Measurements from ENCODE around the gene MYO5A.

DNA sequence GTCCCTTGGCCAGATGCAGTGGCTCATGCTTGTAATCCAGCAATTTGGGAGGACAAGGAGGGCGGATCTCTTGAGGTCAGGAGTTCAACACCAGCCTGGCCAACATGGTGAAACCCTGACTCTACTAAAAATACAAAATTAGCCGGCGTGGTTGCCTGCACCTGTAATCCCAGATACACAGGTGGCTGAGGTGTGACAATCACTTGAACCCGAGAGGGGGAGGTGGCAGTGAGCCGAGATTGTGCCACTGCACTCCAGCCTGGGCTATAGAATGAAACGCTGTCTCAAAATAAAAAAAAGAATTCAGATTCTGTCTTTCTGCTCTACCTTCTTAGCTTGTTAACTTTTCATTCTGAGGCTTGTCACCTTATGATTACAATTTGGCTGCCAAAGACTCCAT lies 22.1 kb downstream of the MYO5A start:
- no peak for TF ChIP-seq EZH2 (IDR thresholded peaks at IDR 0.05; ENCODE audit: low read length, missing control alignments)
- TF ChIP-seq, protein P1, sequence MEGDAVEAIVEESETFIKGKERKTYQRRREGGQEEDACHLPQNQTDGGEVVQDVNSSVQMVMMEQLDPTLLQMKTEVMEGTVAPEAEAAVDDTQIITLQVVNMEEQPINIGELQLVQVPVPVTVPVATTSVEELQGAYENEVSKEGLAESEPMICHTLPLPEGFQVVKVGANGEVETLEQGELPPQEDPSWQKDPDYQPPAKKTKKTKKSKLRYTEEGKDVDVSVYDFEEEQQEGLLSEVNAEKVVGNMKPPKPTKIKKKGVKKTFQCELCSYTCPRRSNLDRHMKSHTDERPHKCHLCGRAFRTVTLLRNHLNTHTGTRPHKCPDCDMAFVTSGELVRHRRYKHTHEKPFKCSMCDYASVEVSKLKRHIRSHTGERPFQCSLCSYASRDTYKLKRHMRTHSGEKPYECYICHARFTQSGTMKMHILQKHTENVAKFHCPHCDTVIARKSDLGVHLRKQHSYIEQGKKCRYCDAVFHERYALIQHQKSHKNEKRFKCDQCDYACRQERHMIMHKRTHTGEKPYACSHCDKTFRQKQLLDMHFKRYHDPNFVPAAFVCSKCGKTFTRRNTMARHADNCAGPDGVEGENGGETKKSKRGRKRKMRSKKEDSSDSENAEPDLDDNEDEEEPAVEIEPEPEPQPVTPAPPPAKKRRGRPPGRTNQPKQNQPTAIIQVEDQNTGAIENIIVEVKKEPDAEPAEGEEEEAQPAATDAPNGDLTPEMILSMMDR (conservative IDR thresholded peaks at IDR 0.05 in 1 of 2, IDR thresholded peaks at IDR 0.05 in 1 of 2; ENCODE audit: low read depth in 1 of 2, low read length in 2 of 2), result no peak

All from fibroblast of lung (primary cell).